Adrenal gland (tissue), 12 donors: ENCODE results near the gene IL18R1. TPM values are rescaled to one million over a fixed set of nuclear protein-coding genes. Genes with fewer than 3 reads are reported as not detected.

ENCODE experiments used
- DNase-seq, 7 donors: peaks; one replicate each; pipeline ENCODE4 v3.0.0-alpha.2; 2019 to 2020
- H3K27ac ChIP-seq, 5 donors: fragments of 200-600 bp; sonication (generic) in 4 of 5; 1 replicate in 3 of 5; 2 replicates in 2 of 5; pipeline versions ENCODE4 v1.5.1 to v1.8.0; 2016 to 2020; ENCODE audit warnings: mild to moderate bottlenecking in 1 of 5
- H3K27me3 ChIP-seq: fragments of 200-600 bp; 2 replicates; pipeline ENCODE4 v1.8.0; 2021
- H3K36me3 ChIP-seq, 2 donors: fragments of 200-600 bp; replicated peaks in 1 of 2; 1 replicate in 1 of 2; 2 replicates in 1 of 2; pipeline versions ENCODE4 v1.5.1 to v1.8.0; 2018 to 2022
- H3K4me1 ChIP-seq, 2 donors: fragments of 200-600 bp; replicated peaks in 1 of 2; 1 replicate in 1 of 2; 2 replicates in 1 of 2; pipeline versions ENCODE4 v1.5.1 to v1.8.0; 2018 to 2021
- H3K4me3 ChIP-seq, 4 donors: fragments of 200-600 bp; sonication (generic) in 3 of 4; one replicate each; pipeline ENCODE4 v1.5.1; 2016 to 2018
- H3K9me3 ChIP-seq, 3 donors: fragments of 200-600 bp; sonication (generic) in 1 of 3; replicated peaks in 1 of 3; 1 replicate in 2 of 3; 2 replicates in 1 of 3; pipeline versions ENCODE4 v1.5.1 to v1.8.0; 2016 to 2021
- CTCF ChIP-seq, 6 experiments: fragments of 450-650 bp in 4 of 6; fragments of 200-600 bp in 2 of 6; sonication (generic) in 1 of 6; IDR thresholded peaks; 1 replicate in 5 of 6; 2 replicates in 1 of 6; pipeline versions ENCODE4 v1.5.1 to v1.8.0; 2016 to 2021; ENCODE audit warnings: antibody characterized with exemption in 6 of 6, mild to moderate bottlenecking in 2 of 6, moderate library complexity in 1 of 6
- POLR2A ChIP-seq, 2 donors: fragments of 450-650 bp; IDR thresholded peaks; one replicate each; pipeline ENCODE4 v1.6.1; 2017; ENCODE audit warnings: antibody characterized with exemption in 2 of 2, mild to moderate bottlenecking in 2 of 2, moderate library complexity in 1 of 2
- whole genome bisulfite sequencing, 4 donors: extraction: QIAGEN DNeasy Blood & Tissue Kit in 2 of 4; methylation state at CpG; one replicate each; pipeline versions ENCODE4 v1.1.5 to v1.1.7; 2013 to 2017; 5-methylcytosine and 5-hydroxymethylcytosine counted together
- intact Hi-C, 2 donors: fragments of 100-400 bp; cut with DNase I; formaldehyde crosslinking; loops; one replicate each; pipeline versions ENCODE4 v1.14.1 to v1.15.0; 2022 to 2023
- polyA plus RNA-seq, 3 donors: library from polyadenylated mRNA; stranded (reverse); fragments of 200-250 nt in 2 of 3; fragments of 350-450 nt in 1 of 3; fragmentation: Illumina TruSeq in 1 of 3; extraction: RNeasy Lipid Tissue Mini Kit (QIAGEN cat#74804) in 1 of 3; gene quantifications; one replicate each; pipeline ENCODE4 v1.2.3, GENCODE V29; 2013 to 2014
- total RNA-seq, 9 donors: library from RNA; depleted of rRNA in 4 of 9; stranded (reverse); fragments of >200 nt in 4 of 9; fragments of 120-200 nt in 1 of 9; fragmentation: NEBNext Ultra II Directional in 1 of 9; extraction: Animal tissue kit (Norgen Biotek cat#: 25700) in 1 of 9; gene quantifications; one replicate each; pipeline versions ENCODE4 v1.1.0 to v1.2.4, GENCODE V29; 2013 to 2023
- donor health status: healthy with polysubstance abuse.
- donor health status: Bipolar disorder and iron deficiency.
- donor health status: DM: yes; HTN: yes; CAD: no.
- donor health status: DM: no; HTN: no; CAD: no.
- donor health status: DM: no; HTN: no; CAD: no.
- donor health status: DM: yes; HTN: yes; CAD: no.

Gene IL18R1
- total and polyA plus RNA-seq, 12 donors, result 1.2 to 5.5 (median 3.9) TPM

- Histone ChIP-seq H3K9me3 (peaks cover 0 to 7% (median 0%) of the 10 kb centered on the region in 3 donors), H3K27ac (no peak overlapping the region), H3K4me1 (no peaks in the 10 kb centered on the region), H3K27me3 (no peaks in the 10 kb centered on the region), H3K36me3 (no peaks in the 10 kb centered on the region), H3K4me3 (no peak overlapping the region)
- DNase-seq, result no peak
- intact Hi-C loops, result no loop called here
- no peak for TF ChIP-seq CTCF (IDR thresholded peaks at IDR 0.05)
- TF ChIP-seq POLR2A (IDR thresholded peaks at IDR 0.05), result no peak
- 63 to 81% (median 68%) methylated on average over 2 of the region's 2 CpGs for WGBS, 4 donors
Measured at GRCh38 chr2:102428573-102428972, 73.0 kb downstream of the IL18R1 start.

- Histone ChIP-seq H3K36me3 (no peaks in the 10 kb centered on the region), H3K27me3 (no peaks in the 10 kb centered on the region), H3K4me3 (no peak overlapping the region), H3K9me3 (peaks cover 0 to 7% (median 0%) of the 10 kb centered on the region in 3 donors), H3K27ac (no peak overlapping the region), H3K4me1 (no peaks in the 10 kb centered on the region)
- WGBS, 4 donors, result 74 to 91% (median 81%) methylated on average over 1 to 2 of the region's 2 CpGs
- intact Hi-C loops, result no loop called here
- no peak for DNase-seq
- TF ChIP-seq POLR2A (IDR thresholded peaks at IDR 0.05) (no peak), CTCF (IDR thresholded peaks at IDR 0.05) (no peak)
Measured at GRCh38 chr2:102432386-102432785, 76.8 kb downstream of the IL18R1 start.

GRCh38 chr2:102433973-102434654 lies 78.5 kb downstream of the IL18R1 start:
- H3K27me3 ChIP-seq, result no peaks in the 10 kb centered on the region
- WGBS, 4 donors, result 84 to 91% (median 89%) methylated on average over 4 of the region's 4 CpGs
- intact Hi-C loops, result no loop called here
- no peaks in the 10 kb centered on the region for H3K36me3 ChIP-seq
- H3K4me1 ChIP-seq, result no peaks in the 10 kb centered on the region
- no peak overlapping the region for H3K4me3 ChIP-seq
- TF ChIP-seq POLR2A (IDR thresholded peaks at IDR 0.05), result no peak
- no peak for TF ChIP-seq CTCF (IDR thresholded peaks at IDR 0.05)
- H3K27ac ChIP-seq, result no peak overlapping the region
- no peak for DNase-seq
- no peaks in the 10 kb centered on the region for H3K9me3 ChIP-seq

- Histone ChIP-seq H3K4me1 (no peaks in the 10 kb centered on the region), H3K4me3 (no peak overlapping the region), H3K36me3 (no peaks in the 10 kb centered on the region), H3K9me3 (no peaks in the 10 kb centered on the region), H3K27me3 (no peaks in the 10 kb centered on the region), H3K27ac (no peak overlapping the region)
- no peak for DNase-seq
- WGBS, 4 donors, result 73 to 87% (median 78%) methylated on average over 2 of the region's 2 CpGs
- TF ChIP-seq CTCF (IDR thresholded peaks at IDR 0.05), result no peak
- no peak for TF ChIP-seq POLR2A (IDR thresholded peaks at IDR 0.05)
- intact Hi-C loops, result no loop called here
Measured at GRCh38 chr2:102434655-102435381, 79.2 kb downstream of the IL18R1 start.
